KMS-11 (cell line): ENCODE results near the gene TOMM40.

Experiments
- H2AFZ ChIP-seq: fragments of 200-600 bp; sonication (generic); 2 replicates; pipeline ENCODE4 v1.6.1; 2016; ENCODE audit warnings: antibody characterized with exemption, mixed run types, low read depth
- H3K27ac ChIP-seq: fragments of 200-600 bp; sonication (generic); 2 replicates; pipeline ENCODE4 v1.6.1; 2016; ENCODE audit warnings: mild to moderate bottlenecking, mixed run types
- H3K27me3 ChIP-seq: fragments of 200-600 bp; sonication (generic); 2 replicates; pipeline ENCODE4 v1.6.1; 2017; ENCODE audit warnings: mild to moderate bottlenecking, low read depth, mixed run types, moderate library complexity; ENCODE audit not compliant: insufficient read depth
- H3K36me3 ChIP-seq: fragments of 200-600 bp; sonication (generic); 2 replicates; pipeline ENCODE4 v1.6.1; 2017; ENCODE audit warnings: mild to moderate bottlenecking, mixed run types; ENCODE audit not compliant: insufficient read depth
- H3K4me1 ChIP-seq: fragments of 200-600 bp; sonication (generic); 2 replicates; pipeline ENCODE4 v1.6.1; 2016; ENCODE audit warnings: mild to moderate bottlenecking, low read depth, mixed run types; ENCODE audit not compliant: poor library complexity, severe bottlenecking
- H3K4me2 ChIP-seq: fragments of 200-600 bp; sonication (generic); 2 replicates; pipeline ENCODE4 v1.7.0; 2016; ENCODE audit warnings: mild to moderate bottlenecking, mixed run types
- H3K4me3 ChIP-seq: fragments of 200-600 bp; sonication (generic); IDR thresholded peaks from 2 replicates; pipeline ENCODE4 v1.6.1; 2017; ENCODE audit warnings: low read depth, low read length, mixed read lengths; ENCODE audit not compliant: insufficient read depth
- H3K79me2 ChIP-seq: fragments of 200-600 bp; sonication (generic); 2 replicates; pipeline ENCODE4 v1.6.1; 2016; ENCODE audit warnings: low read depth, mixed run types; ENCODE audit not compliant: insufficient read depth
- H3K9ac ChIP-seq: fragments of 200-600 bp; sonication (generic); 2 replicates; pipeline ENCODE4 v1.6.1; 2016; ENCODE audit warnings: mild to moderate bottlenecking, mixed run types
- H4K20me1 ChIP-seq: fragments of 200-600 bp; sonication (generic); 2 replicates; pipeline ENCODE4 v1.6.1; 2016; ENCODE audit warnings: mild to moderate bottlenecking, mixed run types; ENCODE audit not compliant: insufficient read depth
- CTCF ChIP-seq: fragments of 200-600 bp; sonication (generic); conservative IDR thresholded peaks from 2 replicates; pipeline ENCODE4 v1.6.1; 2017; ENCODE audit warnings: low read depth, mild to moderate bottlenecking, antibody characterized with exemption, low read length, moderate library complexity, mixed read lengths

TOMM40 gene

GRCh38 chr19:44869733-44870470, 21.2 kb upstream of the TOMM40 start:
- Histone ChIP-seq H3K4me3 (no peak overlapping the region), H2AFZ (no peak overlapping the region), H3K27me3 (no peaks in the 10 kb centered on the region), H3K4me1 (no peaks in the 10 kb centered on the region), H3K4me2 (no peak overlapping the region), H3K36me3 (no peaks in the 10 kb centered on the region), H3K27ac (no peak overlapping the region), H3K79me2 (no peaks in the 10 kb centered on the region), H4K20me1 (no peaks in the 10 kb centered on the region), H3K9ac (no peak overlapping the region)
- TF ChIP-seq CTCF = no peak

- Histone ChIP-seq H3K27me3 (no peaks in the 10 kb centered on the region), H4K20me1 (no peaks in the 10 kb centered on the region), H3K4me1 (no peaks in the 10 kb centered on the region), H3K79me2 (no peaks in the 10 kb centered on the region), H3K36me3 (no peaks in the 10 kb centered on the region), H3K27ac (no peak overlapping the region), H2AFZ (no peak overlapping the region), H3K4me2 (no peak overlapping the region), H3K4me3 (no peak overlapping the region), H3K9ac (no peak overlapping the region)
- no peak for TF ChIP-seq CTCF
These were observed 19.2 kb upstream of the TOMM40 start for GRCh38 chr19:44871809-44872208.

GRCh38 chr19:44872661-44873060, 18.4 kb upstream of the TOMM40 start:
- Histone ChIP-seq H3K9ac (no peak overlapping the region), H3K27me3 (no peaks in the 10 kb centered on the region), H3K27ac (no peak overlapping the region), H2AFZ (no peak overlapping the region), H3K4me1 (peaks cover 7% of the 10 kb centered on the region), H3K79me2 (no peaks in the 10 kb centered on the region), H3K36me3 (no peaks in the 10 kb centered on the region), H3K4me3 (no peak overlapping the region), H3K4me2 (no peak overlapping the region), H4K20me1 (no peaks in the 10 kb centered on the region)
- no peak for TF ChIP-seq CTCF

- no peak overlapping the region for H3K9ac ChIP-seq
- no peak overlapping the region for H3K27ac ChIP-seq
- no peaks in the 10 kb centered on the region for H4K20me1 ChIP-seq
- H3K36me3 ChIP-seq = no peaks in the 10 kb centered on the region
- H2AFZ ChIP-seq = no peak overlapping the region
- no peaks in the 10 kb centered on the region for H3K79me2 ChIP-seq
- H3K4me3 ChIP-seq = no peak overlapping the region
- no peaks in the 10 kb centered on the region for H3K27me3 ChIP-seq
- H3K4me1 ChIP-seq = peaks cover 7% of the 10 kb centered on the region
- TF ChIP-seq CTCF = no peak
- no peak overlapping the region for H3K4me2 ChIP-seq
These were observed 16.7 kb upstream of the TOMM40 start for GRCh38 chr19:44874317-44874716.
